ENCODE measurements around the gene TRMT1.

The TRMT1 gene

GRCh38 chr19:13102416-13102665, 14.2 kb downstream of the TRMT1 start:
- DNase-seq (ENCODE audit: low read depth in 2 of 2): no peak

GRCh38 chr19:13101590-13102415, 14.7 kb downstream of the TRMT1 start:
- DNase-seq (ENCODE audit: low read depth in 2 of 2): no peak

GRCh38 chr19:13100841-13101589, 15.5 kb downstream of the TRMT1 start:
- no peak for DNase-seq (ENCODE audit: low read depth in 2 of 2)

GRCh38 chr19:13100031-13100588, 16.4 kb downstream of the TRMT1 start:
- no peak for DNase-seq (ENCODE audit: low read depth in 2 of 2)

- DNase-seq (ENCODE audit: low read depth in 2 of 2): no peak
Measured at GRCh38 chr19:13099073-13099999, 17.2 kb downstream of the TRMT1 start.

- peak in 1 of 2 experiments; percentile 41 for DNase-seq (ENCODE audit: low read depth in 2 of 2)
Measured at GRCh38 chr19:13098277-13099072, 18.1 kb downstream of the TRMT1 start.

GRCh38 chr19:13097463-13098258, 18.9 kb downstream of the TRMT1 start:
- DNase-seq (ENCODE audit: low read depth in 2 of 2): no peak

GRCh38 chr19:13097033-13097462, 19.5 kb downstream of the TRMT1 start:
- no peak for DNase-seq (ENCODE audit: low read depth in 2 of 2)

GRCh38 chr19:13095934-13096927, 20.3 kb downstream of the TRMT1 start:
- DNase-seq (ENCODE audit: low read depth in 2 of 2): no peak

- DNase-seq (ENCODE audit: low read depth in 2 of 2): no peak
Measured at GRCh38 chr19:13095393-13095784, 21.2 kb downstream of the TRMT1 start.

- no peak for DNase-seq (ENCODE audit: low read depth in 2 of 2)
Measured at GRCh38 chr19:13094771-13095392, 21.7 kb downstream of the TRMT1 start.

GRCh38 chr19:13094106-13094504, 22.4 kb downstream of the TRMT1 start:
- no peak for DNase-seq (ENCODE audit: low read depth in 2 of 2)

- peak; percentile 65 to 67 for DNase-seq (ENCODE audit: low read depth in 2 of 2)
Measured at GRCh38 chr19:13093407-13094105, 23.0 kb downstream of the TRMT1 start.

- no peak for DNase-seq (ENCODE audit: low read depth in 2 of 2)
Measured at GRCh38 chr19:13092606-13093235, 23.8 kb downstream of the TRMT1 start.

- DNase-seq (ENCODE audit: low read depth in 2 of 2): no peak
Measured at GRCh38 chr19:13092158-13092543, 24.4 kb downstream of the TRMT1 start.

- peak; percentile 85 to 86 for DNase-seq (ENCODE audit: low read depth in 2 of 2)
Measured at GRCh38 chr19:13091400-13092157, 25.0 kb downstream of the TRMT1 start.
